GM18861 (cell line): Measurements from ENCODE around the gene CRY1.
A peak's percentile ranks its signal among the peaks of the same experiment; 100 is the strongest.
"Not testable (repeated sequence)": the region's sequence is repeated elsewhere in the genome, so short reads cannot be mapped to it uniquely, and the experiment has no call there.

Source experiments
- ATAC-seq: cut with Tn5 transposase; IDR thresholded peaks from one replicate; pipeline ENCODE4 v1.9.1; 2021; ENCODE audit not compliant: unreplicated experiment

Gene CRY1

DNA sequence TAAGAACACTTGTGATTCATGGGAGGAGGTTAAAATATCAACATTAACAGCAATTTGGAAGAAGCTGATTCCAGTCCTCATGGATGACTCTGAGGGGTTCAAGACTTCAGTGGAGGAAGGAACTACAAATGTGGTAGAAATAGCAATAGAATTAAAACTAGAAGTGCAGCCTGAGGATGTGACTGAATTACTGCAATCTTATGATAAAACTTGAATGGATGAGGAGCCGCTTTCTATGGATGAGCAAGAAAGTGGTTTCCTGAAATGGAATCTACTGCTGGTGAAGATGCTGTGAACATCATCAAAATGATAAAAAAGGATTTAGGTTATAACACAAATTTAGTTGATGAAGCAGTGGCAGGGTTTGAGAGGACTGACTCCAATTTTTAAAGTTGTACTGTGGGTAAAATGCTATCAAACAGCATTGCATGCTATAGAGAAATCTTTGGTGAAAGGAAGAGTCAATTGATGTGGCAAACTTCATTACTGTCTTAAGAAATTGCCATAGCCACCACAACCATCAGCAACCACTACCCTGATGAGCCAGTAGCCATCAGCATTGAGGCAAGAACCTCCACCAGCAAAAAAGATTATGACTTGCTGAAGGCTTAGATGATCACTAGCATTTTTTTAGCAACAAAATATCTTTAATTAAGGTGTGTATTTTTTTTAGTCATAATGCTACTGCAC lies 80.5 kb downstream of the CRY1 start:
- ATAC-seq, result no peak

DNA sequence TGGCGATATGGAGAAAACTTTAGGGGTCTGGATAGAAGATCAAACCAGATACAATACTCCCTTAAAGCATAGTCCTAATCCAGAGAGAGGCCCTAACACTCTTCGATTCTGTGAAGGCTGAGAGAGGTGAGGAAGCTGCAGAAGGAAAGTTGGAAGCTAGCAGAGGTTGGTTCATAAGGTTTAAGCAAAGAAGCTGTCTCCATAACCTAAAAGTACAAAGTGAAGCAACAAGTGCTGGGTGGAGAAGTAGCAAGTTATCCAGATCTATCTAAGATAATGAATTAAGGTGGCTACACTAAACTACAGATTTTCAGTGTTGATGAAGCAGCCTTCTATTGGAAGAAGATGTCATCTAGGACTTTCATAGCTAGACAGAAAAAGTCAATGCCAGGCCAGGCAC lies 81.8 kb downstream of the CRY1 start:
- ATAC-seq, result no peak

GRCh38 chr12:107007411-107007810 lies 85.9 kb downstream of the CRY1 start:
- no peak for ATAC-seq

DNA sequence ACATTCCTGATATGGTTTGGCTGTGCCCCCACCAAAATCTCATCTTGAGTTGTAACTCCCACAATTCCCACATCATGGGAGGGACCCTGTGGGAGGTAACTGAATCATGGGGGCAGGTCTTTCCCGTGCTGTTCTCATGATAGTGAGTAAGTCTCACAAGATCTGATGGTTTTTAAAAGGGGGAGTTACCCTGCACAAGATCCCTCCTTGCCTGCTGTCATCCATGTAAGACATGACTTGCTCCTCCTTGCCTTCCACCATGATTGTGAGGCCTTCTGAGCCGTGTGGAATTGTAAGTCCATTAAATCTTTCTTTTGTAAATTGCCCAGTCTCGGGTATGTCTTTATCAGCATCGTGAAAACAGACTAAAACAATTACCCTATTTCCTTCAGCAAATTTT lies 90.7 kb downstream of the CRY1 start:
- ATAC-seq, result not testable (repeated sequence)

DNA sequence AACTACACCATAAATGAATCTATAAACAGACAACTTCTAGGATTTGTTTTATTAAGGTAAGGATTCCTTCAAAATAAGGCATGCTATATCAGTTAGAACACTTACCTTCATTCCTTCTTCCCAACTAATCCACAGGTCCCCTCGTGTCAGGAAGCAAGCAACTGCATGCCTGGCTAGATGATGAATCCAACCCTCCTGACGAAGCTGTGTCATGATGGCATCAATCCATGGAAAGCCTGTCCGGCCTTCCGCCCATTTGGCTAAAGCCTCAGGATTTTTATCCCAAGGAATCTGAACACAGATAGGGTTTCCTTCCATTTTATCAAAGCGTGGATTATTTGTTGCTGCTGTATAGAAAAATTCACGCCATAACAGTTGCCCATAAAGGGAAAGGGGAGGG lies 93.9 kb downstream of the CRY1 start:
- no peak for ATAC-seq

- no peak for ATAC-seq
These were observed 95.4 kb downstream of the CRY1 start for GRCh38 chr12:106997916-106998315.

GRCh38 chr12:106996102-106996501 lies 97.2 kb downstream of the CRY1 start:
- ATAC-seq, result not testable (repeated sequence)

DNA sequence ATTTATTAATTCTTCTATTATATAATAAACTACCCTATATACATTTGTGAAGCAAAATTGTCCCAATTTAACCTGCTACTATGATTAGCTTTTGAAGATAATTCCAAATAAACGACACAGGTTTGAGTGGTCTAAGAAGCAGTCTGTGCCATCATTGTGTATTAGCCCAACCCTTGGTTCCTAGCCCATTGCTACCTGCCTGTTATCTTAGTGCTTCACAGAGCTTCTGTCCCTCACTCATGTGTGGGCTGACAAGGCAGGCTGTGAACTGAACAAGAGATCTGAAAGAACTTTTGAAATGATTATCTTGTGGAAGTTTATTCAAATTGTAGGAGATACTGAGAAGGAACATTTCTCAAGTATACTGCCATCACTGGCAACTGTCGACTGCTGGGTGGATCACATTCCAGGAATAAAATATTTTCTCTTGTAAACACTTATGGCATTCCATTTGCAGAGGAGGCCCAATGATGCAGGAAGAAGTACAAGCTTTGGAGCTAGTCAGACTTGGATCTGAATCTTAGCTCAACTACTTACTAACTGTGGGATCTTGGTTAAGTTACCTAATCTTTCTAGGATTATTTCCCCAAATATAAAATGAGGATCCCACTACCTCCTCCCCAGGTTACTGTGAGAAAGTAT lies 98.6 kb downstream of the CRY1 start:
- no peak for ATAC-seq

DNA sequence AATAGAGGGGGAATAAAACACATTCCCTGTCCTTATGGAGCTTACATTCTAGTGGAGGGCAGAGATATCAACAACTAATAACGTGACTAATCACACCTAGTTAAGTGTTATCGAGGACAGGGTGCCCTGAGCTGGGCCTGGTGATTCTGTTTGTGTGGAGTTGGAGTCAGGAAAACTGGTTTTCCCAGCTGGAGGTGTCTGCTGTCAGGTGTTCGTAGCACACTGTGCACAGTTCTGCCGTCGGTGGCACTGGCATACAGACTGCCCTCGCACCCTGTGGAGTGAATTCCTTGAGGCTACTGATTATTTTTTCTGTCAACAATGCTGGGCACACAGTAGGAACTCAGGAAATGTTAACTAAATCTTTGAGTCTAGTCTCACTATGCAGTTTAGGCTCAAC lies 105.5 kb downstream of the CRY1 start:
- ATAC-seq, result no peak

- peak; percentile 79 for ATAC-seq
These were observed 106.5 kb downstream of the CRY1 start, which contains the start of gene MTERF2 for GRCh38 chr12:106986625-106987389. Gene MTERF2, minus strand, starts transcription at chr12:106987146. Its CDS starts 8,432 bp downstream, at chr12:106978714.

DNA sequence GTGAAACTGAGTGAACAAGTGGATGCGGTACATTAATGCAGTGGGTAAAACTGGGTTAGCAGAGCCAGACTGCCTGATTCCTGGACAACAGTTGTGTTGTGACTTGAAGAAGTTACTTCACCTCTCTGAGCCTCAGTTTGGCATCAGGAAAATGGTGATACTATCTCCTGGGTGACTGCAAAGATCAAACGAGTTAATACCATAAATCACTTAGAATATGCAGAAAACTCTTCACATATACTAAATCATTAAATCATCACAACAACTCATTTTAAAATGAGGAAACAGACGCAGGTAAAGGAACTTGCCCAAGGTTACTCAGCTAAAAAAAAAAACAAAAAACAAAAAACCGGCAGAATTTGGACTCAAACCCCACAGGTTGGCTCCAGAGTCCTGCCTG lies 107.2 kb downstream of the CRY1 start:
- no peak for ATAC-seq

- ATAC-seq, result no peak
These were observed 107.9 kb downstream of the CRY1 start for GRCh38 chr12:106985479-106985878.

DNA sequence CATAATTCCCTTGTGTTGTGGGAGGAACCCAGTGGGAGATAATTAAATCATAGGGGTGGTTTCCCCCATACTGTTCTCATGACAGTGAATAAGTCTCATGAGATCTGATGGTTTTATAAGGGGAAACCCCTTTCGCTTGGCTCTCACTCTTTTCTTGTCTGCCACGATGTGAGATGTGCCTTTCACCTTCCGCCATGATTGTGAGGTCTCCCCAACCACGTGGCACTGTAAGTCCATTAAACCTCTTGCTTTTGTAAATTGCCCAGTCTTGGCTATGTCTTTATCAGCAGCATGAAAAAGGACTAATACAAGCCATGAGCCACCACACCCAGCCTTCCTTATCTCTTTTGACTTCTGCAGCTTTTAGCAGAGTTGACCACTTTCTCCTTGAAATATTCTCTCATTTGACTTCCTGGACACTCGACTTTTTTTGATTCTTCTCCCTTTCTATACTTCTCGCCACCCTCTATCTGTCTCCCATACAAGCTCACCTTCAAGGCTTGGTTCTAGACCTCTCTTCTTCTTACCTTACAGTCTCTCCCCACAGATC lies 108.7 kb downstream of the CRY1 start:
- no peak for ATAC-seq

- ATAC-seq, result no peak
These were observed 111.1 kb downstream of the CRY1 start for GRCh38 chr12:106982229-106982628.

GRCh38 chr12:106981788-106982187 lies 111.6 kb downstream of the CRY1 start:
- ATAC-seq, result no peak

DNA sequence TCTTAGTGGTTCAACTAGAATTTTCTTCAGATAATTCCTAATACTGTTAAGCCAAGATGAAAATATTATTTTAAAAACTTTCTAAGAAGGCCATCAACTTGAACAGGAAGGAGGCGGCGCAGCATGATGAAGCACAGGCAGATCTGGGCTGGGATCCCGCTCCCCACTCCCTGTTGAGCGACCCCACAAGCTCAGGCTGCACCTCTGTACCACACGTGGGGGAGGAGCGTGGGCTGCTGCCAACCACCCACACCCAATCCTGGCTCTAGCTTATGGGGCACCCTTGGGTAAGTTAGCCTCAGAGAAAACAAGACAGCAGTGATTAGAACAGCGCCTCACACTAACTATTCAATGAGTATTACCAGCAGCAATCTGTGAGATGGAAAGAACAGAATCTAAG lies 112.4 kb downstream of the CRY1 start:
- ATAC-seq, result no peak

- no peak for ATAC-seq
These were observed 115.1 kb downstream of the CRY1 start for GRCh38 chr12:106978035-106978800.

DNA sequence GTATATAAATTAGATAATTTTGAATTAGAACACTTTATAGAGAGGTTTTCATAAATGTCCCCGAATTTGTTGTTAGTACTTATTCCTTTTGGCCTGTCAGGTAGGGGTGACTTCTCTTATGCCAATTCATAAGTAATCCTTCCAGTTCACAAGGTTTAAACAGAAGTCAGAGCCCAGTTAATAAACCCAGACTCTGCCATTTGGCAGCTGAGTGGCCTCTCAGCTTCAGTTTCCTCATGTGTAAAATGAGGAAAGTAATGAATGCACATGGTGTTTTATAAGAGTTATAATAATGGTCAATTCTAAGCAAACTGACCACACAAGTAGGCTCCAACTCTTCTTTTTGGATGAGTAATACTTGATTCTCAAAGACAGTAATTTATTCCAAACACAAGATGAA lies 116.7 kb downstream of the CRY1 start:
- ATAC-seq, result no peak

DNA sequence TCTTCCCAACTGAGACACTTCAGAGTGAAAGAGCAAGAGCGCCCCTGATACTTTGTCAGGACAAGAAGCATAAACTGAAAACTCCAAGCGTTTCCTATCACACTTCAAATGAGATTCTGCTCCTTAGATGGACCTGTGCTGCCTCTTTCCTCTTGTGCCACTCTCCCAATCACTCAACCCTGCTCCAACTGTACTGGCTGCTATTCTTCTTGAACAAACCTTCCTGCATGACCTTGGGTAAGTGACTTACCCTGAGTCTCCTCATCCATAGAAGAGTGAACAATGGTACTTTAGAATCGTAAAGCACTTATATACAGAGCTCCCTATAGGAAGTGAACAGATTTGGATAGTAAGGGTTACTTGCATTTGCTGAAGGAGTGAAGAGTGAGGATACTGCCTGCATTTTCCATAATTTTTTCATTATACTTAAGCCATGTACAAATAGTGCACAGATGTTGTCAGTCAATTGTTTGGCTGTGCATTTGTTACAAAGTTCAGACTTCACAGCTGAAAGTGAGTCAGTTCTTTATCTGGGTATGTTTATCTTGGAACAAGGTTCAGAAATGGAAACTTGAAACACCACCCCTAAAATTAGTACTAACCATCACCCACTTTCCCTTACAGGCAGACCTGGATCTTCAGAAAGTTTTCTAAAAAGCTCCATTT lies 117.2 kb downstream of the CRY1 start:
- no peak for ATAC-seq

DNA sequence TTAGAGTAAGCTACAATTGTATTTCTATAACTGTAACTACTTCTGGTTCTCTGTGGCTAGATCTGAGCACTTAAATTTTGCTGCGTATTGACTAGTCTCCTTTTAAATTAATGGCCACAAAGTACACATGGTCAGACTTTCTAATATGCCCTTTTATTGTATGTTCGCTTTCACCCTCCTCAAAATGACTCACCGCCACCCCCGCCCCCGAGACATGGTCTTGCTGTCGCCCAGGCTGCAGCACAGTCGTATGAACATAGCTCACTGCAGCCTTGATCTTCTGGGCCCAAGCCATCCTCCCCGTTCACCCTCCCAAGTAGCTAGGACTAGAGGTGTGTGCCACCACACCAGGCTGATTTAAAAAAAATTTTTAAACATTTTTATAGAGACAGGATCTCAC lies 118.3 kb downstream of the CRY1 start:
- ATAC-seq, result no peak
